ENCODE results near the gene ACACA. TPM values are rescaled to one million over a fixed set of nuclear protein-coding genes. Genes with fewer than 3 reads are reported as not detected.

The ACACA gene
- total RNA-seq, 1 donor from 2014 or later: 85.3 TPM

DNA sequence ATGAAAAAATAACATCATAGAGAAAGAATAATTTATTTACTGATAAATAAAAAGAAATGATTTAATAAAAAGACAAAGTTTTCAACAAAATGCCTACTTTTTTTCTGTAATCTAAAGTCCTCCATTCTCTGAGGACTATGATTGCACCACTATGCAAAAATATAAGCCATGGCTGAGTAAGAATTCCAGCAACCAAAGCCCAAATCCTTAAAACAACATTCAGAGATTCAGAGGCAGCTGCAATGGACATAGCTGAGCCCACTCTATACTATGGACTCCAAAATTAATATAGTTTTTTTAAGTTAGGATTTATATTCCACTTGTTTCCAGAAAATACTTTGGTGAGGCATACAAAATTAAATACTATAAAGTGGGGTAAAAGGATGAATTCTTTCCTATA, 200.3 kb downstream of the ACACA start:
- no peak for DNase-seq (ENCODE audit: low spot score)
- intact Hi-C loops (cut with DNase I): no loop called here
- ATAC-seq: no peak

DNA sequence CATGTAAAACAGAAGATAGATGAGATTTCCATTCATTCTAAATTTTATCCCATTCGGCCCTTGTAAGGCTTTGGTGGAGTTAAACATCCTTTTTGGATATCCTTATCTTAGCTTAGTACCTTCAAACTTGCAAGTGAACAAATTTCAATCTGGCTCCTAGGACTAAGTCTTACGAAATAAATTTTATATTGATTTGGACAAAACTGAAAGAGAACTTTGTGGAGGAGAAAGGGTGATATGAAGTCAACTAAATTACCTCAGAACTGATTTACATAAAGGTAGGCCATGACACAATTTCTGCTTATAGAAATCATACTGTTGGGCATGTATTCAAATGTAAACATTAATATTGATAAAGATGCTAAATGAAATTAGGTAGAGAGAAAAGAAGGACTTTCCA, 206.1 kb downstream of the ACACA start:
- ATAC-seq (no peak), DNase-seq (ENCODE audit: low spot score) (no peak)
- intact Hi-C loops (cut with DNase I): no loop called here

DNA sequence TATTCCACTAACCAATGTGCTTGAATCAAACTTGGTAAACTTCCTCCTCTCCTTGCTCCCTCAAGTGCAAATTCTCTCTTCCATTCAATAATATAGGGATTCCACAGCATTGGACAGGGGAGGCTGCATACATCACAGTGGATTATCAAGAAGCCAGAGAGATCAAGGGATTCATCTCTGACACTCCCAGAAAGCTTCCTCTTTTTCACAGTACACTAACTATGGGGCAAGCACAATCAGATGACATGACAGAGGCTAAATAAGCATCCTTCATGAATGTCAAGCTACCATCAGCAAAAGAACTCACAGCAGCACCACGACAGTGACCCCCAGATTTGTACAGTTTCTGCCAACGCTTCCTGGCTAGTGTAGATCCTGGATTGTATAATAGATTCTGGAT, 209.3 kb downstream of the ACACA start:
- DNase-seq (ENCODE audit: low spot score): no peak

DNA sequence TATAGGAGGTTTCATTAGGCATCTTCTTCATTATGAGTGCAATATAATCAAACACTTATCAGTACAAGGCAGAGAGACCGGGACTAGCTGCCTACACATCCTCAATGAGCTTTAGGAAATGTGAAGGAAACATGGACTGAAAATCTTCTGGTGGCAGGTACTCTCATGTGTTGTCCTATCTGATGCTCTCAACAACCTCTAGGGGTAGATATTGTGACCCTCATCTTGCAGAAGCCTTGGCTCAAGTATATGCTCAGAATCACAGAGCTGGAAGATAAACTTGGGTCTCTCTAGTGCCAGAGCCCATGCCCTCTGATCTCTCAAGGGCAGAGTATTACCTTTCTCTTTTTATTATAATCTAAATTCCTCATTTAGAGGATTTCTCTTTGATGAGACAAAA, 212.4 kb downstream of the ACACA start:
- intact Hi-C loops (cut with DNase I): no loop called here
- no peak for DNase-seq (ENCODE audit: low spot score)
- no peak for ATAC-seq

More for the DNA sequence above, 209.3 kb downstream of the ACACA start:
- intact Hi-C loops (cut with DNase I): no loop called here
- no peak for ATAC-seq

DNA sequence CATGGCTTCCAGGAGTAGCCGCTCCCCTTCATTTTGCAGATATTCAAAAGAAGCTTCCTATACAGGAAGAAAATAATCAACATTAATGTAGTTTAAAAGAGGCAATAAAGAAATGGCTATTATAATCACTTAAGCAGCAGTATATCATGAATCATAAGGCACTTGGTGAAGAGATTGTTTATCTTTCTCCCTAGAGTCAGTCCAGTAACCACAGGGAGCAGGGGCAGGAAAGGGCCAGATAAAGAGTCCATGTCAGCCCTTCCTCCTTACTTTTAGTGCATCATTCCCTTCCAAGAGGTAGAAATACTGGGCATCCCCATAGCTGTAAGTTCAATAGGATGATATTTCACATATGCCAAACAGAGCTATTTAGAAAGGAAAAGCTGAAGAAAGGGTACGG, 215.4 kb downstream of the ACACA start:
- ATAC-seq (no peak), DNase-seq (ENCODE audit: low spot score) (no peak)
- intact Hi-C loops (cut with DNase I): no loop called here

DNA sequence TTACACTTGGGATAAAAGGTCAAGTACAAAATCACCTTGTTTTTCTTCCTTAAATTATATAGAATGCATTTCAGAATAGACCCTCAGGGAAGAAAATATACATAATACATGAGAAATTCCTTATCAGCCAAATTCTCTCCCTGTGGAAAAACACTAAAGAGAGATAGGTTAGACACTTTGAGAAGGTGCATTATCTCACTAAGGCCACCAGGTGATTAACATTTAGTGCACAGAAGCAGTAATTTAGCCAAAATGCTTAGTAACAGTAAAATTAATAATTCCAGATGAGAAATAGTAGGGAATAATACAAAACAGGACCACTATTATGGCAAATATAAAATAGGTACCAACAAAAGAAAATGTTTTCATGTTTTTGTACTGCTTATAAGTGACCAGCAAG, 216.1 kb downstream of the ACACA start:
- intact Hi-C loops (cut with DNase I): no loop called here
- no peak for ATAC-seq
- DNase-seq (ENCODE audit: low spot score): no peak

DNA sequence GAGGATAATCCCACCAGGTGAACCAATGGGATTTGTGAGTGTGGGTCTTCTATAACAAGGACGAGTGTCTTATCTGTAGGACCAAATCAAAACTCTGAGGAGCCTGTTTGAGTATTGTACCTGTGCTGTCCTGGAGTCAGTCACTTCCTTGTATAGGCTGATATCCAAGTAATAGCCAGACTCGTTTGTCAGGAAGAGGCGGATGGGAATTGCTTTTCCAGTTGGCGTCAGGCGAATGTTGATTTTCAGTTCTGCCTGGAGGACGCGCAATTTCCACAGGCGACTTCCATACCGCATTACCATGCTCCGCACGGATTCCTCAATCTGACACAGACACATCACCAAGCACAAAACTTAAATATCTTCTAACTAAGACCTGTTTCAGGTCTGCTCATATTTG, 218.5 kb downstream of the ACACA start:
- no peak for ATAC-seq
- no peak for DNase-seq (ENCODE audit: low spot score)
- intact Hi-C loops (cut with DNase I): no loop called here

DNA sequence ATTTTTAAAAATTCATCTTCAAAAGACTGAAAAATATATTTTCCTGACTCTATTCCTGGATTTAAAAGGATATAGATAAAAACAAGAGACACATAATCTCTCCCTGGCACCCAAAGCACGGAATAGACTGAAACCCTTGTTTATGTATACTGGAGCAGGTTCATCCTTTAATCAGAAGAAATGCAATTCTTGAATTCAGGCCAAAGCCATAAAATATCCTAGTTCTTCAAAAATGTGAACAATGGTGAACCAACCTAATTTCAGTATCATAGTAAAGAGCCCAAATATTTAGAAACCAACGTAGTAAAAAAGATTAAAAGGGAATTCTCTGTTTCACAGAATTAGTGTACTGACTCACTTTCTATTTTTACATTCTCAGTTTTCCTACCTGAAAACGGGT, 219.4 kb downstream of the ACACA start:
- ATAC-seq (no peak), DNase-seq (ENCODE audit: low spot score) (no peak)
- intact Hi-C loops (cut with DNase I): no loop called here

DNA sequence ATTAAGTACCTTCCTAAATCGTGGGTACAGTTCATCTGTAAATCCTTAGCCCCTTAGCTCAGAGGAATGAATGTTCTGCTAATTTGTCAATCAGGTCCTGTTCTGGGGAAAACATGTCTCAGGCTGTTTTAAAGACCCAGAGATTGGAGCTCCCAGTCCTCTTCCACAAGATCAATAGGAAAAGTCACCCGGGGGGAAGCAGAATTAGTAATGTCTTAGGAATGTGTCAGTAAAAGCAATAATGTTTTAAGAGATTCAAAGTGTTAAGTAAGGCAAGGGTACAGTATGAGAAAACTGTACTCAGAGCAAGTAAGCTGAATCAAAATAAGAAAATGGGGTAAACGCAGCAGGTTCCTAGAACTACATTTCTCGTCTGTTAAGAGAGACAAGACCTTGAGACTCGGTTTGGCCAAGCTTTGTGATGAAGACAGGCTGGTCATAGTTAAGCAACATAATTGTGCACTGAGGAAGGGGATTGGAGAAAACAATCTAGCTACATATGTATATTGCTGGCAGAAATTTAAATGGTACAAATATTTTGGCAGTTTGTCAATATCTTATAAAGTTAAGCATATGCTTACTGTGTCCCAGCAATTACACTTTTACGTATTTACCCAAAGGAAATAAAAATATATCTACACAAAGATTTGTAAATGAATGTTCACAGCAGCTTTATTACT, 223.7 kb downstream of the ACACA start:
- DNase-seq (ENCODE audit: low spot score): no peak
- no peak for ATAC-seq
- intact Hi-C loops (cut with DNase I): no loop called here

DNA sequence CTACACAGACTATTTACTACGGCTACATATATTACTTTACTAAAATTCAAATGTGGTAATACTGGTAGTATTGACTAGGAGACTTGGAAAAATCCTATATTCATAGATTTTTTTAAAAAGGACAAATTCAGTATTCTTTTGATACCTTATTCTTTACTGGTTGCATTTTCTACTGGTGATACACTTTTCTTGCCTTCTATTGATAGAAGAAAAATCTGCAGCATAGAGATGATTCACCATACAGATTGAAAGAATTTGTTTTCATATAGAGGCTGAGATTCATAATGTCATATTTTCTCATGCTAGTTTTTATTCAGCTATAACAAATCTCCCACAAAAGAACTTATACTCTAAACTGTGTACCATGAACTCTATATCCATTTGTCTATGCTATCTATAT, 226.3 kb downstream of the ACACA start:
- no peak for ATAC-seq
- intact Hi-C loops (cut with DNase I): no loop called here
- DNase-seq (ENCODE audit: low spot score): no peak

DNA sequence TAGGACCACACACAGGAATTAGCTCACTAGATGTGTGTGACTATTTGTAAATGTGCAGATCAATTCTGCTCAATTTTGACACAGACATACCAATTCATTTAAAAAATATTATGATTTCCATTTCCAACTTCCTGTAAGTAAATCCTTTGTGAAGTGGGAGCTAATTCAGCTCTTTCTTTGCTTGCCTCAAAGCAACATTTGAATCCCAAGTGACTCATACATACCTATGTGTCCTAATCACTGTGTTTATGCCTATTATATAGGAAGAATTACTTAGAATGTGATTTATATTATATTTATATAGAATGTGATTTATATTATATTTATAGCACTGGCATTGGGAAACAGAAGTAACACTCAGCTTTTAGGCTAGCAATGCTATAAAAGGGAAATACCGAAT, 226.7 kb downstream of the ACACA start:
- intact Hi-C loops (cut with DNase I): no loop called here
- no peak for DNase-seq (ENCODE audit: low spot score)
- no peak for ATAC-seq

DNA sequence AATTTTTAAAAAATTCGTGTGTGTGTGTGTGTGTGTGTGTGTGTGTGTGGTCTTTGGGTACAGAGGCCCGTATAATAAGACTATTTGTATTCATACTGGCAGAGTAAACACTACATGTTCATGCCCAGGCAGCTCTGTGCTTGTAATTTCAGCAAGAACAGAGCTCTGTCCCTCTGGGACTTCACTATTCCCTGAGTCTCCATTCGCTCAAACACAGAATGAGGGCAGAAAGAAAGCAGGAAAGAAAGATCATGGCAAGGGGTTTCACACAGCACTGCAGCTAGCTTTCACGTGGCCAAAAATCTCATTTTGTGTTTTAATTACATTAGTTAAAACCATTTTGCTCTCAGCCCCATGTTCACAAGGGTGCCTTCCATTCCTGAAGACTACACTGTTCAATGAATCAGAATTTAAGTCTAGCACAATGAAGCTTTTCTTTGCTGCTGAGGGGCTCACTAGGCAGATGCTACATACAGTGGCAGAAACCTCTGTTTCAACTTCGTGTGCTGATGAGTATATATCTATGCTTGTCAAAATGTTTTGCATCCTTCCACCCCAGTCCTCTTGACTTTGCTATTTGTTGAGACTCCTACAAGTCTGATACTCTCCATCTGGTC, 229.3 kb downstream of the ACACA start:
- ATAC-seq: peak; percentile 39
- intact Hi-C loops (cut with DNase I): no loop called here
- DNase-seq (ENCODE audit: low spot score): no peak

DNA sequence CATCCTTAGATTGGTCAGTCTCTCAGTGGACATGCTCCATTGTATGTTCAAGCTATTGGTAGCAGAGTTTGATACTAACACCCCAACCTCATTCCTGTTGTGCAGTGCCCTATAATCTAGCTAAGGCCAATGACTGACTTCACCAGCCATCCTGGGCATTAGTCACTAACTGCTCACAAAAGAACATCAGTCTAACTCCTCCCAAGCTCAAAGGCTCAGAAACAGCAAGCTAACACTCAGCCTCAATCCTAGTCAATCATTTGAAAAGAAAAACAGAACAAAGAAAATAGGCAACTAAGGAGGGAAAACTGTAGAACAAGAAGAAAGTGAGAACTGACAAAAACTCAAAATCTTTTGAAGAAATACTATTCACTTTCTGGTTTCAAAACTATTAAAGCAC, 229.9 kb downstream of the ACACA start:
- DNase-seq (ENCODE audit: low spot score) (no peak), ATAC-seq (no peak)
- intact Hi-C loops (cut with DNase I): no loop called here

DNA sequence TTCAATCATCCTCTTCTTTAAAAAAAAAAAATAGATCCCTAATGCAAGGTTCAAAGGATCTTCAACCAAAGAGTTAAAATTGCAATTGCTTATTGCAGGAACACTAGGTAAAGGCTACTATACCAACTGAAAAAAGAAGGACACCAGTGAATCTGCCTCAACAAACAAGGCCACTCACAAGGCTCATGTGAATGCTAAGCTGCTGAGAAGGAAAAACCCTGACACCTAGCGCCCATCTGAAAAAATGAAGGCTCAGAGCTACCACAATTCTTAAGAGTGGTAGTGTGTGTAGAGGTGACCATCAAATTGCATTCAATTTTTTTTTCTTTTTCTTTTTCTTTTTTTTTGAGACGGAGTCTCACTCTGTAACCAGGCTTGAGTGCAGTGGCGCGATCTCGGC, 232.4 kb downstream of the ACACA start:
- intact Hi-C loops (cut with DNase I): no loop called here
- DNase-seq (ENCODE audit: low spot score) (no peak), ATAC-seq (no peak)

DNA sequence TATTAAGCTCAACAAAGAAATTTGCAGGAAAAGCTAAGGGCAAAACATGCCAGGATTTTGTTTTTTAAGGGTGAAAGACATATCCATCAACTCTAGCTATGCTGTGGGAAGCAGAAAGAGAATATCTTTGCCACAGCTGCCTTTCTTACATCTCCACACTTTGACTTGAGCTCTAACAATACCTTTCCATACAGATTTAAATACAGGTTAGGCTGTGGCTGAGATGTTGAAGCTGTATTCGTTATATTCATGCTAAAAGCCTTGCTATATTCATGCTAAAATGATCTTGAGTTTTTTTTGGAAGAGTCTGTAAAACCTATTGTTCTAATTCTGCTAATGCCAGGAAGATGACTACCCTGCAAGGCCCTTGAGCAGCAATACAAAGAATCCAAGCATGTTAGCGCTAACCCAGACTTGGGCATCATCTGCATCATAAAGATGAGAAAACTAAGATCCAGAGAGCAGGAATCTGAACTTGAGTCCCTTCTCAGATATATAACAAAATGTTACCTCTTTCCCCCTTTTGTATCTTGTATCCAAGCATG, 235.7 kb downstream of the ACACA start:
- ATAC-seq (no peak), DNase-seq (ENCODE audit: low spot score) (no peak)
- intact Hi-C loops (cut with DNase I): no loop called here

DNA sequence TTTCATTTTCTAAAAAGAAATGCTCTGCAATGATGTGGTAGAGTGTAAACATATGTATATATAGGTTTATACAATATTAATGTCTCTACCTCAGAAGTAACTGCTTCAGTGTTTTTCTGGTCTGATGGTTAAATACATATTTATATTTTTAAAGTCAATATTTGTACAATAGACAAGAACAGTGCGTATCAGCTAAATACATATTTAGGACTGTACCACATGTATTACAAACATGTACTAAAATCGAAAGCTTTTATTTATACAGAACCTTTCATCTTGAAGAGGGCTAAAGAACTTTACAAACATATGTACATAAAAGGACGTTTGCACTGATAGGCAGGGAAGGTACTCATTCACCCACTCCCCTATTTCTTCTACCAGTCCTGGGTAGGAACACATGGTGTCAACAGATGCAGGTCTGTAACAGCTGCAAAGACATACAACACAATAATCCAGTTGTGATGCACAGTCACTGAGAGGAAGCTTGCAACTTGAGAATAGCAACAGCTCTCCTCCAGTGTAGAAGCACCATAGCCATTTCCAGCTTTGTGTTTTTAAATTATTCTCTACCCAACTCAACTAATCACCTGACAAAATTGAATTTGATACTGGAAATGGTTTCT, 237.8 kb downstream of the ACACA start:
- DNase-seq (ENCODE audit: low spot score) (no peak), ATAC-seq (no peak)
- intact Hi-C loops (cut with DNase I): no loop called here

DNA sequence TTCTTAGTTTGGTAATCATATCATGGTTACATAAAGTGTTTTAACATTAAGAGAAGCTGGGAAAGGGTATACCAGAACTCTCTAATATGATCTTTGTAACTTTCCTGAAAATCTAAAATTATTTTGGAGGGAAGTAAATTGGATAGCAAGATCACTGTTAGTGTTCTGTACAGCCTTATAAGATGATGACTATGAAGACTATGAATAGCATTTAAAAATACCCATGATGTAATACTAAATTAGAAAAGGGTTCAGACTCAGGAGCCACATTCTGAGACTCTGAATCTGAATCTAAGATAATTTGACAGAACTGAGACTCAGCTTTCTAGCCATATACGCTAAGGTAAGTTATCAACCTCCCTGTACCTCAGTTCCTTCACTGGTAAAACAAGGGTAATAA, 238.9 kb downstream of the ACACA start:
- intact Hi-C loops (cut with DNase I): no loop called here
- ATAC-seq (no peak), DNase-seq (ENCODE audit: low spot score) (no peak)

DNA sequence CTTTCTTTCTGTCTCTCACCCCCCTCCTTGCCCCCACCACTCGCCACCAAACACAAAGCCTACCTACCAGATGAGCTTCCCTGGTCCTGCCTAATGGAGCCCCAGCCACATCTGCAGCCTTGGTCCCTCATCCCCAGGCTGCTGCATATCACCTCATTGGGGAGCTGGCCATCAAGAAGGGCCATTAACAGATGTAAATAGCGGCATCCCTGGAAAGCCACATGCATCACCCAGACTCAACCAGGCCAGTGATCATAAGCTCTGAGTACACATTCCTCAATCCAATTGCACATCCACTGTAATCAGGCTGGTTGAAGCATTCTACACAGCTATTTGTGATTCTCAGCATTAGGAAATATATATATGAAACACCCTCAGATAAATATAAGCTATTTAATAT, 242.6 kb downstream of the ACACA start:
- ATAC-seq (no peak), DNase-seq (ENCODE audit: low spot score) (no peak)
- intact Hi-C loops (cut with DNase I): no loop called here

DNA sequence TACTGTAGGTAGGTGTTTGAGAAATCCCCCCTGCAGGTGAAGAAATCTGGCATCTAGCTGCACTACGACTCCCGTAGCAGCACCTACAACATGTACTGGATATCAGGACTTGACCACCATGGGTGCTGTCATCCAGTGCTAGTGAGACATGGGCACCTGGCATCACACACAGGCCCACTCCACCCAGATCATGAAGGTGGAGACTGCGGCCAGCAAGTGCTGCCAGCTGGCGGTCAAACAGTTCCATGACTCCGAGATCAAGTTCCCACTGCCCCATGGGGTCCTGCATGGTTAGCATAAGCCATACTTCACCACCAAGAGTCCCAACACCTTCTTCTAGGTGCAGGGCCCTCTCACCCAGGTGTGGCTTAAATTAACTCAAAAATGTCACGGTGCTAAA, 243.8 kb downstream of the ACACA start:
- ATAC-seq: no peak
- DNase-seq (ENCODE audit: low spot score): no peak
- intact Hi-C loops (cut with DNase I): no loop called here

DNA sequence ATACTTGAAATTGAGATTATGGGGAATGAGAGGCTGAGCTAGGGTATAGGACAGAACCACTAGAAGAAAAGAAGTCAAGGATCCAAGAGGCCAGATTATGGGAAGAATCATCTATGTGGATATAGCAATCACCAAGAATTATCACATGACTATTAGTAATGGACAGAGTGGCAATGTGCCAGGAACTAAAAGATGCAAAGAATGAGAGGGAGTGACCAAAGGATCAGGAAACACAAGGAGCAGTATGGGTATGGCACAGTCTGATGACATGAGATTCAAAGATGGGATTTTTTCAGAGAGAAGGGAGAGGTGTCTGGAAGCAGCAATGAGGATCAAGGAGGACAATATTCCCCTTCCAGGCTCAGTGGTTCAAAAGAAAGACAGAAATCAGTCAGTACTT, 245.7 kb downstream of the ACACA start:
- intact Hi-C loops (cut with DNase I): no loop called here
- no peak for ATAC-seq

DNA sequence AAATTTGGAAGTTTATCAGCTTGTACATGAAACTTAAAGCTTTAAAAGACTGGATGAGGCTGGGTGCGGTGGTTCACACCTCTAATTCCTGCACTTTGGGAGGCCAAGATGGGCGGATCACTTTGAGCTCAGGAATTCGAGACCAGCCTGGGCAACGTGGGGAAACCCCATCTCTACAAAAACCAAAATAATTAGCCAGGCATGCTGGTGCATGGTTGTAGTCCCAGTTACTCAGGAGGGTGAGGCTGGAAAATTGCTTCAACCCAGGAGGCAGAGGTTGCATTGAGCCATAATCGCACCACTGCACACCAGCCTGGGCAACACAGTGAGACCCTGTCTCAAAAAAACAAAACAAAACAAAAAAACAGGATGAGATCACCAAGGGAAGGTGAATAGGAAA, 248.3 kb downstream of the ACACA start:
- ATAC-seq: no peak
- no peak for DNase-seq (ENCODE audit: low spot score)
- intact Hi-C loops (cut with DNase I): no loop called here

More for the DNA sequence above, 245.7 kb downstream of the ACACA start:
- DNase-seq (ENCODE audit: low spot score): no peak
